Adrenal gland (tissue), 12 donors: Measurements from ENCODE around the gene SCT. TPM values are rescaled to one million over a fixed set of nuclear protein-coding genes. Genes with fewer than 3 reads are reported as not detected.

Experiments
- DNase-seq, 7 donors: peaks; one replicate each; pipeline ENCODE4 v3.0.0-alpha.2; 2019 to 2020
- H3K27ac ChIP-seq, 5 donors: fragments of 200-600 bp; sonication (generic) in 4 of 5; 1 replicate in 3 of 5; 2 replicates in 2 of 5; pipeline versions ENCODE4 v1.5.1 to v1.8.0; 2016 to 2020; ENCODE audit warnings: mild to moderate bottlenecking in 1 of 5
- H3K27me3 ChIP-seq: fragments of 200-600 bp; 2 replicates; pipeline ENCODE4 v1.8.0; 2021
- H3K36me3 ChIP-seq, 2 donors: fragments of 200-600 bp; replicated peaks in 1 of 2; 1 replicate in 1 of 2; 2 replicates in 1 of 2; pipeline versions ENCODE4 v1.5.1 to v1.8.0; 2018 to 2022
- H3K4me1 ChIP-seq, 2 donors: fragments of 200-600 bp; replicated peaks in 1 of 2; 1 replicate in 1 of 2; 2 replicates in 1 of 2; pipeline versions ENCODE4 v1.5.1 to v1.8.0; 2018 to 2021
- H3K4me3 ChIP-seq, 4 donors: fragments of 200-600 bp; sonication (generic) in 3 of 4; one replicate each; pipeline ENCODE4 v1.5.1; 2016 to 2018
- H3K9me3 ChIP-seq, 3 donors: fragments of 200-600 bp; sonication (generic) in 1 of 3; replicated peaks in 1 of 3; 1 replicate in 2 of 3; 2 replicates in 1 of 3; pipeline versions ENCODE4 v1.5.1 to v1.8.0; 2016 to 2021
- POLR2A ChIP-seq, 2 donors: fragments of 450-650 bp; IDR thresholded peaks; one replicate each; pipeline ENCODE4 v1.6.1; 2017; ENCODE audit warnings: antibody characterized with exemption in 2 of 2, mild to moderate bottlenecking in 2 of 2, moderate library complexity in 1 of 2
- WGBS, 4 donors: extraction: QIAGEN DNeasy Blood & Tissue Kit in 2 of 4; methylation state at CpG; one replicate each; pipeline versions ENCODE4 v1.1.5 to v1.1.7; 2013 to 2017; 5-methylcytosine and 5-hydroxymethylcytosine counted together
- intact Hi-C, 2 donors: fragments of 100-400 bp; cut with DNase I; formaldehyde crosslinking; loops; one replicate each; pipeline versions ENCODE4 v1.14.1 to v1.15.0; 2022 to 2023
- polyA plus RNA-seq, 3 donors: library from polyadenylated mRNA; stranded (reverse); fragments of 200-250 nt in 2 of 3; fragments of 350-450 nt in 1 of 3; fragmentation: Illumina TruSeq in 1 of 3; extraction: RNeasy Lipid Tissue Mini Kit (QIAGEN cat#74804) in 1 of 3; gene quantifications; one replicate each; pipeline ENCODE4 v1.2.3, GENCODE V29; 2013 to 2014
- total RNA-seq, 9 donors: library from RNA; depleted of rRNA in 4 of 9; stranded (reverse); fragments of >200 nt in 4 of 9; fragments of 120-200 nt in 1 of 9; fragmentation: NEBNext Ultra II Directional in 1 of 9; extraction: Animal tissue kit (Norgen Biotek cat#: 25700) in 1 of 9; gene quantifications; one replicate each; pipeline versions ENCODE4 v1.1.0 to v1.2.4, GENCODE V29; 2013 to 2023
- TF ChIP-seq, protein P1 (sequence below), 6 experiments: fragments of 450-650 bp in 4 of 6; fragments of 200-600 bp in 2 of 6; sonication (generic) in 1 of 6; IDR thresholded peaks; 1 replicate in 5 of 6; 2 replicates in 1 of 6; pipeline versions ENCODE4 v1.5.1 to v1.8.0; 2016 to 2021; ENCODE audit warnings: antibody characterized with exemption in 6 of 6, mild to moderate bottlenecking in 2 of 6, moderate library complexity in 1 of 6
- donor health status: healthy with polysubstance abuse.
- donor health status: Bipolar disorder and iron deficiency.
- donor health status: DM: yes; HTN: yes; CAD: no.
- donor health status: DM: no; HTN: no; CAD: no.
- donor health status: DM: no; HTN: no; CAD: no.
- donor health status: DM: yes; HTN: yes; CAD: no.

SCT gene
- total and polyA plus RNA-seq, 12 donors, result 0.61 to 0.67 TPM; not detected in 10

DNA sequence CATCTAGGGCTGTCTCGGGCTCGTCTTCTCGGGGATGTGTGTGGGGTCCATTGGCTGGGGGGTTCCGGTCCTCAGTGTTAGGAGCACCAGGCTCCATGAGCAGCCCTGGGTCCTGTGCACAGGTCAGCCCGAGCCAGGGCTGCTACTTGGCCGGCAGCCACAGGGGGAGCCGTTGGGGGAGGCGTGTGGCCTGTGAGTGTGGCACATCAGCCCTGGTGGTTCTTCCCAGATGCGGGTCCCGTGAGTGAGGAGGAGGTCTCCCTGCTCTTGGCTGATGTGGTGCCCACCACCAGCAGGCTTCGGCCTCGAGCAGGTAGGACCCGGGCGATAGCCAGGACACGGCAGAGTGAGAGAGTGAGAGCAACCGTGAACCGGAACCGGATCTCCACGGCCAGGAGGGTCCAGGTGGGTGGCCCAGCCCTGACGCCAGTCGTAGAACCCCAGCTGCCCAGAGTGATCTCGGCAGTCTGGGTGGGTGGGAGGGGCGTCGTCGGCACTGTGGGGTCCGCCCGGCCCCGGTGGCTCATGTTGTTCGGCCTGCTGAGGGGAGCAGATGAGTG is 29.7 kb downstream of the SCT start:
- TF ChIP-seq, protein P1, sequence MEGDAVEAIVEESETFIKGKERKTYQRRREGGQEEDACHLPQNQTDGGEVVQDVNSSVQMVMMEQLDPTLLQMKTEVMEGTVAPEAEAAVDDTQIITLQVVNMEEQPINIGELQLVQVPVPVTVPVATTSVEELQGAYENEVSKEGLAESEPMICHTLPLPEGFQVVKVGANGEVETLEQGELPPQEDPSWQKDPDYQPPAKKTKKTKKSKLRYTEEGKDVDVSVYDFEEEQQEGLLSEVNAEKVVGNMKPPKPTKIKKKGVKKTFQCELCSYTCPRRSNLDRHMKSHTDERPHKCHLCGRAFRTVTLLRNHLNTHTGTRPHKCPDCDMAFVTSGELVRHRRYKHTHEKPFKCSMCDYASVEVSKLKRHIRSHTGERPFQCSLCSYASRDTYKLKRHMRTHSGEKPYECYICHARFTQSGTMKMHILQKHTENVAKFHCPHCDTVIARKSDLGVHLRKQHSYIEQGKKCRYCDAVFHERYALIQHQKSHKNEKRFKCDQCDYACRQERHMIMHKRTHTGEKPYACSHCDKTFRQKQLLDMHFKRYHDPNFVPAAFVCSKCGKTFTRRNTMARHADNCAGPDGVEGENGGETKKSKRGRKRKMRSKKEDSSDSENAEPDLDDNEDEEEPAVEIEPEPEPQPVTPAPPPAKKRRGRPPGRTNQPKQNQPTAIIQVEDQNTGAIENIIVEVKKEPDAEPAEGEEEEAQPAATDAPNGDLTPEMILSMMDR (IDR thresholded peaks at IDR 0.05), result no peak
- no peak for TF ChIP-seq POLR2A (IDR thresholded peaks at IDR 0.05)
- Histone ChIP-seq H3K36me3 (peaks cover 0 to 97% of the 10 kb centered on the region in 2 donors), H3K27ac (no peak overlapping the region), H3K4me1 (no peaks in the 10 kb centered on the region), H3K27me3 (no peaks in the 10 kb centered on the region), H3K9me3 (no peaks in the 10 kb centered on the region), H3K4me3 (no peak overlapping the region)
- intact Hi-C loops, result no loop called here
- 64 to 90% (median 88%) methylated on average over 5 to 29 of the region's 29 CpGs for WGBS, 4 donors
- DNase-seq, result no peak

DNA sequence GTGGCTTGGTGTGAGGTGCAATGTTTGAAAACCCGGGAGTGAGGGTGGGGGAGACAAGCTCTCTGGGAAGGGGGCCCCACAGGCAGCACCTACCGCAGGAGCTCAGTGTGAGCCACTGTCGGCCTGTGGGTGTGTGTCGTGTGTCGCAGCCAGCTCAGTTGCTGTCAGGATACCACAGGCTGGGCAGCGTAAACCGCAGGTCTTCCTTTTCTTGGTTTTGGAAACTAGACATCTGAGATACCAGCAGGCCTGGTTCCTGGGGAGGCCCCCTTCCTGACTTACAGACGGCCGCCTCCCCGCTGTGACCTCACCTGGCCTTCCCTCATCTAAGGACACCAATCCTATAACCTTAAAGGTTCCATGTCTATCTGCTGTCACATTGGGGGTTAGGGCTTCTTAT is 30.6 kb downstream of the SCT start:
- WGBS, 4 donors, result 82 to 91% (median 89%) methylated on average over 9 to 10 of the region's 10 CpGs; no CpG with 5 or more reads in 1 of the 4 donors
- peaks cover 0 to 94% of the 10 kb centered on the region in 2 donors for H3K36me3 ChIP-seq
- intact Hi-C loops, result no loop called here

GRCh38 chr11:595400-595799 is 31.6 kb downstream of the SCT start:
- Histone ChIP-seq H3K36me3 (peaks cover 0 to 93% of the 10 kb centered on the region in 2 donors), H3K27ac (no peak overlapping the region), H3K27me3 (no peaks in the 10 kb centered on the region), H3K4me3 (no peak overlapping the region), H3K9me3 (no peaks in the 10 kb centered on the region), H3K4me1 (no peaks in the 10 kb centered on the region)
- WGBS, 4 donors, result 85 to 94% (median 92%) methylated on average over 7 to 10 of the region's 10 CpGs
- no peak for DNase-seq
- TF ChIP-seq, protein P1 (IDR thresholded peaks at IDR 0.05), result no peak
- no peak for TF ChIP-seq POLR2A (IDR thresholded peaks at IDR 0.05)
- intact Hi-C loops, result no loop called here

More for the DNA sequence above, 30.6 kb downstream of the SCT start:
- no peak overlapping the region for H3K4me3 ChIP-seq
- H3K27ac ChIP-seq, result no peak overlapping the region
- no peaks in the 10 kb centered on the region for H3K9me3 ChIP-seq
- no peak for DNase-seq
- TF ChIP-seq, protein P1 (IDR thresholded peaks at IDR 0.05), result no peak
- no peak for TF ChIP-seq POLR2A (IDR thresholded peaks at IDR 0.05)
- no peaks in the 10 kb centered on the region for H3K4me1 ChIP-seq
- H3K27me3 ChIP-seq, result no peaks in the 10 kb centered on the region

DNA sequence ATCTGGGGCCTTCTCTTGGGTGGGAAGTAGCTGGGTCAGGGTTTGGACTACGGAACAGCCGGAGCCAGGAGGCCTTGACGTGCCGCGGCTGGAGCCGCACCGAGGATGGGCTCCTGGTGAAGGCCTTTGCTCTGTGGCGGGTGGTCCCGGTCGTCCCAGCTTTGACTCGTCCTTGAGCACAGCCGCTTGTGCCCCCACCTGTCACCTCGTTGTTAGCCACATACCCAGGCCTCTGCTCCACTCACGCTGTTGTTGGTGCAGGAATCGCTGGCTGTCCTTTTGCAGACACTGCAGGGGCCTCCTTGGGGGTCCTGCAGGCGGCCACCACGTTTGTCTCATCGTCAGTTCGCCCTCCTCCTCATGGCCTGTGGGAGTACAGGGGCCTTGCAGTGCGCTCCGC is 33.6 kb downstream of the SCT start:
- H3K4me3 ChIP-seq, result no peak overlapping the region
- intact Hi-C loops, result no loop called here
- no peak for TF ChIP-seq POLR2A (IDR thresholded peaks at IDR 0.05)
- TF ChIP-seq, protein P1 (IDR thresholded peaks at IDR 0.05), result no peak
- 80 to 90% (median 85%) methylated on average over 16 to 21 of the region's 21 CpGs for WGBS, 4 donors
- H3K27ac ChIP-seq, result no peak overlapping the region
- peaks cover 0 to 93% of the 10 kb centered on the region in 2 donors for H3K36me3 ChIP-seq
- H3K4me1 ChIP-seq, result peaks cover 2 to 4% of the 10 kb centered on the region in 2 donors
- no peaks in the 10 kb centered on the region for H3K9me3 ChIP-seq
- no peak for DNase-seq
- no peaks in the 10 kb centered on the region for H3K27me3 ChIP-seq
